Left lobe of liver (tissue), 2 donors: Measurements from ENCODE around the gene ZNF532. TPM values are rescaled to one million over a fixed set of nuclear protein-coding genes. Genes with fewer than 3 reads are reported as not detected.
"Not testable (repeated sequence)": the region's sequence is repeated elsewhere in the genome, so short reads cannot be mapped to it uniquely, and the experiment has no call there.

Experiments used
- ATAC-seq: fragments of 200-7000 bp; cut with Tn5 transposase; one replicate; pipeline ENCODE4 v1.9.1; 2020; ENCODE audit warnings: mild to moderate bottlenecking, moderate library complexity
- DNase-seq: peaks from one replicate; pipeline ENCODE4 v3.0.0-alpha.2; 2020; ENCODE audit warnings: low spot score
- total RNA-seq: library from RNA; stranded (reverse); gene quantifications from one replicate; pipeline ENCODE4 v1.2.1, GENCODE V29; 2021
- donor health status: DM: no; HTN: no; CAD: no; lungs with moderate emphysema.
- donor health status: DM: no; HTN: yes; CAD: no.

ZNF532 gene
- total RNA-seq, 1 donor from 2014 or later = 3.7 TPM

DNA sequence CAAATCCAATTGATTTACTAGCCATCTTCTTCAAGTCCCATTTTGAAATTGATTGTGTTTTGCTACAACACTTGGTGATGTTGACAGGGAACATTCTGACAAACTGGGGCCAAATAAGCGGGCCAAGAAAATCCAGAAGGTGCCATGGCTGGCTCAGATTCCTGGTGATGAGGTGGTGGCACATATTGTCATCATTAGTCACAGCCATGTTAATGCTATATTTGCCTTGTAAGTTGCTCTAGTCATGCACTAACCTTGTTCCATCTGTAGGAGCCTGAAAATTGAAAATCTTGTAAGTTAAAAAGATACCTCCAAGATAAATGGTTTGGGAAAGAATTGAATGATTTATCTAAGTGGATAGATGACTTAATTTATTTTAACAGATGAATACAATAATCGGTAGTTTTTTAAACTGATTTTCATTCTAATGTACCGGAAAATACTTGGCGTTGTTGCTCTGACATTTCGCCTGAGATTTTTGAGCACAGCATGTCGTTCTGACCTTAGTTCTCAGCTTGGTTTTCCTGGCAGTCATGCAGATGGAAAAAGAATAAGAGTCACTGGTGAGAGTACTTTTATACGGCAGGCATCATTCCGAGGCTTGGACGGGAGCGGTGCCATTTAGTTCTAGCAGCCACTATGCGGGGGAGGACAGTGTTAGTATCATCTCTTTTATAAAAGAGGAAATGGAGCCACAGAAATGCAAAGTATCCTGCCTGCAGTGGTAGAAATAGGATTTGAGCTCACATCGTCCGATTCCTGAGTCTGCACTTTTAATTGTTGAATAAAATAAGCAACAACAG, 133.9 kb downstream of the ZNF532 start:
- DNase-seq = no peak
- ATAC-seq = peak; percentile 30

DNA sequence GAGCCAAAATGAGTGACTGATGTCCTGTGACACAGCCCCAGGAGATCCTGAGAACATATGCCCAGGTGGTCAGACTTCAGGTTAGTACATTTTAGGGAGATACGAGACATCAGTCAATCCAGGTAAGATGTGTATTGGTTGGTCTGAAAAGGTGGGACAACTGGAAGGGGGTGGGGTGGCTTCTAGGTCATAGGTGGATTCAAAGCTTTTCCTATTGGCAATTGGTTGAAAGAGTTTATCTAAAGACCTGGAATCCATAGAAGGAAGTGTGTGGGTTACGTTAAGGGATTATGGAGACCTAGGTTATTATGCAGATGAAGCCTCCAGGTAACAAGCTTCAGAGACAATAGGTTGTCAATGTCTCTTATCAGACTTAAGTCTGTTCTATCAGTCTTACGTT, 136.5 kb downstream of the ZNF532 start:
- DNase-seq = no peak
- ATAC-seq = no peak

DNA sequence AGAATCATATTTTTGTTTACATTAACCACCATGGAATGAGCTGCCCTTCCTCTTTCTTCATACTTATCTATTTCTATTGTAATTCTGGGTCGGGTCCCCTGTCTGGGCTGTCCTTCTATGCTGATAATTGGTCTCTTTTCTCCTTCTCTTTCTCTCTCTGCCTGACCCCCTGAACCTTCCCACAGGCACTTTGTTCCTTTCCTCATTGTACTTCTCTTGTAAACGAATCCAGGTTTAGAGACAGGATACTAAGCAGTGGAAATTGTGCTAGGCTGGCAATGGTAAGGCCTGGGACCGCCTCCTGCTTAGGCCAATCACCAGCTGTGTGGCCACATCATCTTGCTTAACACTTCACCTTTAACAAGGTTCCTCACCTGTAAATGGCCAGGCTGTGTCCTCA, 137.0 kb downstream of the ZNF532 start:
- DNase-seq (no peak), ATAC-seq (no peak)

DNA sequence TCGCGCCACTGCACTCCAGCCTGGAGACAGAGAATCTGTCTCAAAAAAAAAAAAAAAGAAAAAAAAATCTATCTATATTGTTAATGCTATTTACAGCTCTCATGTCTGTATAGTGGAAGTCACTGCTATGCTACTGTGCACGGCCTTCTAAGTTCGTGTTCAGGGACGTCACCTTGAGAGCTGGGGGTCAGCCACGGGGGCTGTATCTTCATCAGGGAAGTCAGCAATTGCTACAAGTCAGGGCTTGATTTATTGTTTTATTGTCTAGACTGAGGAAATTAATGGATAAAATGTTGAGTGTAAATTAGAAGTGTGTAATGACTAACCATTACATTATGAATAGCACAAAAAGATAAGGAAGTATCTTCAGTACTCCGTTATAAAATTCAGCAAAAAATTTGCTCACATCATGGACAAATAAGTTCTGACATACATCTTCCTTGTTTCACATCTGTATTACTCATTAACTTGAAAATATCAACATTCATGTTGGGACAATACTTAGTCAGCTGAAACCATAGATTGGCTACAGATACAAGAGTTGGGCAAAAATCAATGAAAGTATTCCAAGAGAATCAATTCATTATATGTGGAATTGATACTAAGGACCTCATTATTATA, 138.4 kb downstream of the ZNF532 start:
- DNase-seq = no peak
- peak; percentile 34 for ATAC-seq

DNA sequence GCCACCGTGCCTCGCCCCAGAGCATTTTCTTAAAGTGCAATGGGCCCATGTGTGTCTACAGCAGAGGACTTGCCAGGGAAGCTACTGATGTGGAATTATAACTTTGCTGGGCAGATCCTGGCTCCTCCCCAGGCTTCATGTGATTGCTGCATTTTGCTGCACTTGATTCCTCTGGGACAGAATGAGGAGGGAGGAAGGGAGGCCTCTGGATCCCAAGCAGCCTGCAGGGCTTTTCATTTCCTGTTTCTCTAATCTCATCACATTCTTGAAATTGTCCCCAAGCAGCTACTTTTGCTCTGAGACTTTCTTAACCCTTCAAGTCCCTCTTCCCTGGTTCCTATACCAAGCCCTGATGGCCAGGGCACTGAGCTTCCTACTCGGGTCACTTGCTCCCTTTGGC, 140.6 kb downstream of the ZNF532 start:
- DNase-seq (no peak), ATAC-seq (peak; percentile 57)

DNA sequence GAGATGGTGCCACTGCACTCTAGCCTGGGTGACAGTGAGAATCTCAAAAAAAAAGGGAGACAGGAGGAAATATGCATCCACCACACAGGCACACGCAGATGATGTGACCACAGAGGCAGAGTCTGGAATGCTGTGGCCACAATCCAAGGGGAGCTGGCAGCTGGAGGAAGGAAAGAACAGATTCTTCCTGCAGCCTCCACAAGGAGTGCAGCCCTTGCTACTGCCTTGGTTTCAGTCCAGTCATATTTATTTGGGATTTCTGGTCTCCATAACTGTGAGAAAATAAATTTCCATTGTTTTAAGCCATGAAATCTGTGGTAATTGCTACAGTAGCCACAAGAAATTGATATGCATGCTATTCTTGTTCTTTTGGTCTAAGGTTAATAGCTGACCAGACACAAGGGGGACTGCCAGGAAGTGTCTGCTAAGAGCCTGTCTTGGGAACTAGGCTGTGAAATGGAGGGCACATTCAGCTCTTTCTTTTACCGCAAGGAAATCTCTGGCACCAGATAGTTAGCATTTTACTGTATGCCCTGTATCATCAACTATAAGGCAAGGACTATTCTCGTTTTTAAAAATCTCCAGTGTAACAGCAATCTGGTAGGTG, 141.9 kb downstream of the ZNF532 start:
- DNase-seq (no peak), ATAC-seq (no peak)

DNA sequence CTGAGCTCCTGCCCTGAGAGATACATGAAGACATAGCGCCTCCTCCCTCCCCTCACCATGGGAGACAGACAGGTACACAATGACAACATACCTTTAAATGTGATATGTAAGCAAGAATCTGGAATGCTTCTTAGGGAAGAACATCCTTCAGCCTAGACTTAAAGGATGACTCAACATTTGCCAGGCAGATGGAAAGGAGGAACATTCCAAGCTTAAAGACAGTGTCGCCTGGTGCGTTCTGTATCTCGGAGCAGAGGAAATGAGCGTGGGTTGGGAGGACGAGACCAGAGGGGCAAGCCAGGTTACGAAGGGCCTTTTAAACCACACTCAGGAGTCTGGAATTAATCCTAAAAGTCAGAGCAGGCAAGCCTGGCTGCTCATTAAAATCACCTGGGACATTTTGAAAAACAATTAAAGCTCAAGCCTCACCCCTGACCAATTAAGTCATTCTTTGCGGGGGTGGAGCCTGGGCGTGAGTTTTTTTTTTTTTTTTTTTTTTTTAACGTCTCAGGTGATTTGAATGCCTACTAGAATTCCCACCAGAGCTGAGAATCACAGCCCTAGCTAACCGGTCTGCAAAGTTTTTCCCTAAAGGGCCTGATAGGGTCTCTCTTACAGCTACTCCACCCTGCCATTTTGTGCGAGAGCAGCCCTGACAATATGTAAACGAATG, 143.8 kb downstream of the ZNF532 start:
- DNase-seq (no peak), ATAC-seq (no peak)

DNA sequence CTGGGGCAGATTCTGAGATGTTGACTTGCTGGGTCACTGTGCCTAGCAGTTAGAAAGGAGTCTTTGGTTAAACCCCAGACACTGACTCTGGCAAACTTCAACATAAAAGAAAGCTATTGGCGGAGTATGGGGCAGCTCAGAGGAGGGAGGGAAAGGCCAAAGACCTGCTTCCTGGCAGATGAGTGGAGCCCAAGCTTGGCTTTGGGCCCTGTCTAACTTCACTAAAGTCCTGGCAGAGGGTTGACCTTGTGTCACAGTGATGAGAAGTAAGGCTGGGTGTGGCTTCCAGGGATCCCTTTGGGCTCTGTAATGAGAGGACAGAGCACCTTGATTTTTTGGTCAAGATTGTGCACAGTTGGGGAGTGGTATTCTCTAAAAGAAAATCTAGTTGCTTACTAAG, 145.2 kb downstream of the ZNF532 start:
- peak; percentile 63 for ATAC-seq
- DNase-seq = no peak

DNA sequence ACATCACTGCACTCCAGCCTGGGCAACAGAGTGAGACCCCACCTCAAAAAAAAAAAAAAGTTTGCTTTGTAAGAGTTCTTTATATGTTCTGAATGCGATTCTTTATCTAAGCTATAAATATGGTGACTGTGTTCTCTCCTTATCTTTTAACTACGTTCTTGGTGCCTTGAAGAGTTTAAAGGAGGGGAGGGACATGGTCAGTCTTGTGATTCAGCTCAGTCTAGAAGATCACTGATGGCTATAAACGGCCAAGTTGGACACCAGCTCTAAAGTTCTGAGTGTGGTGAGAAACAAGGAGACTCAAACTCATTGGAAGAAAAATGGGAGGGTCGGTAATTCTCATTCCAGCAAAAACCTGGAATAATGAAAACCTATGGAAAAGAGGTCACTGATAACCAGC, 146.6 kb downstream of the ZNF532 start:
- no peak for DNase-seq
- ATAC-seq = no peak

DNA sequence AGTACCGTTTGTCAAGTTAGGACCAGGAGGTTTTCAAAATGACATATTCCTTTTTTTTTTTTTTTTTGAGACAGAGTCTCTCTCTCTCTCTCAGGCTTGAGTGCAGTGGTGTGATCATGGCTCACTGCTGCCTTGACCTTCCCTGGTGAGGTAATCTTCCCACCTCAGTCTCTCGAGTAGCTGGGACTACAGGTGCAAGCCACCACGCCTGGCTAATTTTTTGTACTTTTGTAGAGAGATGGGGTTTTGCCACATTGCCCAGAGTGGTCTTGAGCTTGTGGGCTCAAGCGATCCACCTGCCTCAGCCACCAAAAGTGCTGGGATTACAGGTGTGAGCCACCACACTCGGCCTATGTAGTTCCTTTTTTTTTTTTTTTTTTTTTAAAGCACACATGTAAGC, 147.1 kb downstream of the ZNF532 start:
- ATAC-seq (no peak), DNase-seq (no peak)

DNA sequence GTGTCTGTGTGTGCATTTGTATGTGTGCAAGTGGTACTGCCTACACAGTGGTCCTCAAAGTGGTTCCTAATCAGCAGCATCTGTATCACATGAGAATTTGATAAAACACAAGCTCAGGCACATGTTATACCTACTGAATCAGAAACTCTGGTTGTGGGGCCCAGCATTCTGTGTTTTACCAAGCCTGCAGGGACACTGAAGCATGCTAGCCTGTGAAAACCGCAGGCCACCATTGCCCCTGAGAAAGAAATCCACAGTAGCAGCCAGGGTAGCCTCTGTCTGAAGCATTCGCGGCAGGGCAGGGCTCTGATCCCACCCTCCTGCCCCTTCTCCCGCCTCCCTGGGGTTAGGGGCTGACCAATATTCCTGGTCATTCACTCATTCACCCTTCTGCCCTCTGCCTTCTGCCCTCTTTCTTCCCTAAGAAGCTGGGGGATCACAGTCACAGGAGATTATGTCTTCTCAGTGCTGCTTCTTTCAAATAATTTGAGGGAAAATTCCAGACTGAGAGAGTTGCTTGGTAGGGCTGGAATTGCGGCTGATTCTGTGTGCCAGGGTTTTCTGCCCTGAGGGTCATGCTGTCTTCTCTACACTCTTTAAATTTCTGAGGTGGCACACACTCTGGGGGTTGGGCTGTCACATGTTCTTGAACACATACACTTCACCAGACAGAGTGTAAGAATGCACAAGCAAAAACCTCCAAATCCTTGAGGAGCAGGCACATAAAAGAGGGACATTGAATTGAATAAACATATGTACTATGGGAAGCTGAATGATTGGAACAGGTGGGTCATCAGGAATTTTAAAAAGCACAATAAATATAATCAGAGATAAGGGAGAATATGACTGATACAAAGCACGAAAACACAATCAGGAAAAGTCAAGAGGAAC, 148.4 kb downstream of the ZNF532 start:
- ATAC-seq (no peak), DNase-seq (no peak)

DNA sequence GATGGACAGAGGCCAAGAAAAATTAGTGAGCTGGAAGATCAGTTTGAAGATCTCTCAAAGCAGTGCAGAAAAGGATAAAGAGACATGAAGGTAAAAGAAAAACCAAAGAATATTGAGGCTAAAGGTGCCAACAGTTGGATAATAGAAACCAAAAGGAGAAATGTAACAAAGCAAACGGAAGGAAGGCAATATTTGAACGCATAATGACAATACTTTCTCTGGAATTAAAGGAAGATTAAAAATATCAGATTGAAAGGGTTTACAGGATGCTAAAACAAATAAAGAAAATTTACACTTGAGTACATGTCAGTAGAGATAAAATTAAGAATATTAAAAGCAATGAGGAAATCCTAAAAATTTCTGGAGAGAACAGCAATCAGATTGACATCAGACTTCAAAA, 149.1 kb downstream of the ZNF532 start:
- ATAC-seq = no peak

DNA sequence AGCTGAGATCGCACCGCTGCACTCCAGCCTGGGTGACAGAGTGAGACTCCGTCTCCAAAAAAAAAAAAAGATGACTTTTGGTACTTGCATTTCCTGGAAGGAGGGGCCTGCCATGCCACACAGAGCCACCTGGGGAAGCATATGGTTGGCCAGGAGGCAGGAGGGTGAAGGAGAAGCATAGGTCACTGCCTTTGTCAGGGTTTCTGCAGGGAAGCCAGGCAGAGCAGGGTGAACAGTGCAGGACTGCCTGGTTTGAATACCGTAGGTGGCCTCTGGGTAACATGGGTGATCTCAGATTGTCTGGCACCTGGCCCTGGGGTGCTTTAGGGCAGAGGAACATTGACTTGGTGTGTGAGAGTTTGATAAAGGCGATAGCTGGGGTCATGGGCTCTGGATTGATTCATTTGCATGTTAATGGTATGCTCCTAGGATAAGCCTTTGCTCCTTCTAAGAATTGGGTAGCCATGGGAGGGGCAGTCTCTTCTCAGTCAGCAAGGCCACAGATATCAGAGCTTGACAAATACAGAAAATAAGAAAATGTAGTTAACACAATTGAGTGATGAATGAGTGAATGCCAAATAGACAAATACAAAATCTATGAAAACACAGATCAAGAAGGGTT, 151.0 kb downstream of the ZNF532 start:
- DNase-seq = no peak
- ATAC-seq = no peak

More for the DNA sequence above, 149.1 kb downstream of the ZNF532 start:
- DNase-seq = no peak

DNA sequence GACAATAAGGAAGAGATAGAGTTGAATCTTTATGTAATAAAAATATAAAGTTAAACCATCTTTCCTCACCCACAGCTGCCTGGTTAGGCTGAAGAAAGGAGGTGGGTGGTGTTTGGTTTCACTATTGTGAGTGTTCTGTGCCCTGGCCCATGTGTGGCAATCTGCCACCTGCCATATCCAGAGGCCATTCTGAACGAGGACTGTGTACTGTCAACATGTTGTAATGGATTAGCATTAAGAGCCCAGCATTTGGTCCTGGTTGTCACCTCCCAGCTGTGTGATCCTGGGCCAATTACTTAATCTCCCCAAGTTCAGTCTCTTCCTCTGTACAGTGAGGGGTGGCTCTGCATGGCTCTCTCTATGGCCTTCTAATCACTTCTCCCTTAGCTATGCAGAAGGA, 156.8 kb downstream of the ZNF532 start:
- peak; percentile 87 for ATAC-seq

DNA sequence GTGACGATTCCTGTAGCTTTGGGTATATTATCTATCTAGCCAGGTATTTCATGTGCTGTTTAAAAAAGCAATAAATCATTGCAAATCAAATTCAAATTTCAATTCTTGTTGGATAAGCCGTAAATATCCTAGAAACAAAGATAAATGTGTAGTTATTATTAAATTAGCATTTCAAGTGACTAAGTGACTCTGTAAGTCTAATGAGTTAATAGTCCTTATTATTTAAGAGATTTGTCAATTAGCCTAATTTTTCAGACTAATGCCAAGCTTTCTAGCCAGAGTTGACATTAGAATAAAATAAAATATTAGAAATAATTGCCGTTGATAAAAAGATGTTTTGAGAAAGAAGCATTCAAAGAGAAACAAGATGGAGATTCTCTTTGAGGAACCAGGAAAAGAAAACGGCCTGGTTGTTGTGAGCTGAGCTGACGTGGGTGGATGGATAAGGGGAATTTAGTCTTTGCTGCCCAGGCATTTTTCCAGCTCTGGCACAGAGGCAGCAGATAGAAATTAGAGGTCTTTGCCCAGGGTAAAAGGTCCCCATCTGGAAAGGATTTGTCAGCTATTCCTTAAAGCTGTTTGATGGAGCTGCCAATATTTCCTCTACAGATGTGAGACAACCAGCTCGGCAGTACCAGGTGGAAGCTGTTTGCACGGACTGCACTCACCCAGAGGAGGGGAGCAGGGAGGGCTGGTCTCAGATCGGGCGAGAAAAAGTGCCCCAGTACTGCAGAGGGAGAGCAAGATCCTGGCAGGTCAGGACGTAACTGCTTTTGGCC, 157.7 kb downstream of the ZNF532 start:
- ATAC-seq (peak; percentile 68), DNase-seq (peak; percentile 56)

More for the DNA sequence above, 156.8 kb downstream of the ZNF532 start:
- peak; percentile 67 for DNase-seq

DNA sequence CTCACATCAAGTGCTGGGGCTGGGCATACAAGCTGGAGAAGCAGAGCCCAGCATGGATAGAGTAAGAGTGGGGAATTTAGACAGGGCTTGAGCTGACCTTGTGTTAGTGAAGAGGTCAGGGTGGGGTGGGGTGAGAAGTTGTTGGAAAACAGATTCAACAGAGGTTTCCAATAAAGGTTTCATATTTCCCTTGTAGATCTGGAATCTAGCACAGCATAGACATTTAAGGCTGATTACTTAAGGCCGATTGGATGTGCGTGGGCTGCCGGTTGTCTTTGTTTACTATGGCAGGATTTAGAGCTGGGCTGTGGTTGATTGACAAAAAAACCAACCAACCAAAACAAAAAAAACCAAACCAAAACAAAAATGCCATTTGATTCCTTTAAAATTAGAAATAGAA, 160.2 kb downstream of the ZNF532 start:
- no peak for ATAC-seq
- DNase-seq = no peak

DNA sequence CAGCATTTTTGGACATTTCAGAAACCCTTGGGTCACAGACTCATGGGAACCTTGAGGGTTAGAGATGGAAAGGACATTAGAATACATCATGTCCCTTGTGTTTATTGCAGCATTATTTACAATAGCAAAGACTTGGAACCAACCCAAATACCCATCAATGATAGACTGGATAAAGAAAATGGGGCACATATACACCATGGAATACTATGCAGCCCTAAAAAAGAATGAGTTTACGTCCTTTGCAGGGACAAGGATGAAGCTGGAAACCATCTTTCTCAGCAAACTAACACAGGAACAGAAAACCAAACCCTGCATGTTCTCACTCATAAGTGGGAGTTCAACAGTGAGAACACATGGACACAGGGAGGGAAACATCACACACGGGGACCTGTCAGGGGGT, 160.9 kb downstream of the ZNF532 start:
- not testable (repeated sequence) for ATAC-seq, DNase-seq

DNA sequence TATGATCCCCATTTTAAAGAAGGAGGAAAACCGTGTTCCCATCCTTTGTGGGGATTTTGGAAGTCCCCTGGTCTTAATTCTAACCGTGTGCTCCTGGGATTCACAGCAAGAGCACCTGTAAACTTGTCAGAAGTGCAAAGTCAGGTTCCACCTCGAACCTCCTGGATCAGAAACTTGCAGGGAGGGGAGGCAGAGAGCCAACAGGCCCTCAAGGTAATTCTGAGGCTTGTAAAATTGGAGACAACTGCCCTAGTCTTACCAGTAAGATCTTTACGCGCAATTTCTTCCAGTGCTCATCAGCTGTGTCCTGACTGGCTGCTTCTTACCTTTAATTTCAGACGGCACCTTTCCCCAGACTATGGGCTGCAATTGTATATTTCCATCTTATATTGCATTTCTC, 161.7 kb downstream of the ZNF532 start:
- no peak for ATAC-seq
- DNase-seq = no peak

DNA sequence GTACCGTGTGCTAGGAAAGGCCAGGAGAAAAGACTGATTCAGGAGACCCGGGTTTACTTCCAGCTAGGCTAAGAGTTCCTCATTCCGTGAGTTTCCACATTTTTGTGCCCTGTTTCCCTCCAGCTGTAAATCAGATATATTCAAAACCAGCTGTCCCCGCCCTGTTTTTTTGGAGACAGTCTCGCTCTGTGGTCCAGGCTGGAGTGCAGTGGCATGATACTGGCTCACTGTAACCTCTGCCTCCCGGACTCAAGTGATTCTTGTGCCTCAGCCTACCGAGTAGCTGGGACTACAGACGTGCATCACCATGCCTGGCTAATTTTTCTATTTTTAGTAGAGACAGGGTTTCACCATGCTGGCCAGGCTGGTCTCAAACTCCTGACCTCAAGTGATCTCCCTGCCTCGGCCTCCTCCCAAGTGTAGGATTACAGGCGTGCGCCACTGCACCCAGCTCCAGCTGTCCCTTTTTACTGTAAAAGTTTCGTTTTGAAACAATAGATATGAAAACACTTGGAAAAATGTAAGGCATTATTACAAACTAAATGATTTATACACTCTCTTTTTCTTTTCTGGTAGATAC, 162.2 kb downstream of the ZNF532 start:
- ATAC-seq (no peak), DNase-seq (no peak)
